K562 (cell line): ENCODE results near the gene HAGHL. TPM values are rescaled to one million over a fixed set of nuclear protein-coding genes. Genes with fewer than 3 reads are reported as not detected.

Source experiments
- CREM ChIP-seq: IDR thresholded peaks from 2 replicates; pipeline ENCODE4 v1.6.1; 2014; ENCODE audit warnings: antibody characterized with exemption, low read depth
- ESRRA ChIP-seq: fragments of 450-650 bp; IDR thresholded peaks from 2 replicates; pipeline ENCODE4 v1.6.1; 2014; ENCODE audit warnings: low read depth, mild to moderate bottlenecking, moderate library complexity, borderline replicate concordance
- GABPB1 ChIP-seq: sonication (generic); formaldehyde crosslinking; IDR thresholded peaks from 2 replicates; pipeline ENCODE4 v1.8.0; 2022; ENCODE audit warnings: mild to moderate bottlenecking, missing genetic modification reagents
- GATAD2B ChIP-seq: fragments of 450-650 bp; IDR thresholded peaks from 2 replicates; pipeline ENCODE4 v1.6.1; 2017; ENCODE audit warnings: mild to moderate bottlenecking, borderline replicate concordance
- HDGF ChIP-seq: fragments of 450-650 bp; IDR thresholded peaks from 2 replicates; pipeline ENCODE4 v1.6.1; 2016
- MCM5 ChIP-seq: fragments of 450-650 bp; IDR thresholded peaks from 2 replicates; pipeline ENCODE4 v1.6.1; 2016; ENCODE audit warnings: low read depth
- MYNN ChIP-seq, 2 experiments: sonication (generic); formaldehyde crosslinking in 1 of 2; IDR thresholded peaks; 2 replicates each; pipeline versions ENCODE4 v1.5.0 to v1.6.1; 2016 to 2020; ENCODE audit warnings: antibody characterized with exemption in 1 of 2, missing genetic modification reagents in 1 of 2
- NEUROD1 ChIP-seq: fragments of 150-350 bp; IDR thresholded peaks from 2 replicates; pipeline ENCODE4 v1.6.1; 2014; ENCODE audit warnings: borderline replicate concordance, low read length, low read depth; ENCODE audit not compliant: partially characterized antibody
- NONO ChIP-seq, 2 experiments: fragments of 200-400 bp in 1 of 2; fragments of 450-650 bp in 1 of 2; formaldehyde crosslinking in 1 of 2; IDR thresholded peaks; 2 replicates each; pipeline ENCODE4 v1.6.1; 2017; ENCODE audit warnings: low read depth in 2 of 2, mild to moderate bottlenecking in 2 of 2, moderate library complexity in 2 of 2, low read length in 1 of 2
- POLR2AphosphoS5 ChIP-seq: IDR thresholded peaks from 2 replicates; pipeline ENCODE4 v1.6.1; 2011; ENCODE audit warnings: mild to moderate bottlenecking, low read depth, low read length, moderate library complexity; ENCODE audit not compliant: control insufficient read depth, insufficient read depth
- TAF7 ChIP-seq: fragments of 450-650 bp; IDR thresholded peaks from 2 replicates; pipeline ENCODE4 v1.6.1; 2016; ENCODE audit warnings: missing genetic modification characterization, missing compliant biosample characterization
- ZNF224 ChIP-seq: sonication (generic); formaldehyde crosslinking; IDR thresholded peaks from 2 replicates; pipeline ENCODE4 v1.8.0; 2022; ENCODE audit warnings: mild to moderate bottlenecking, missing genetic modification reagents
- ZNF41 ChIP-seq: fragments of 250-450 bp; sonication (Bioruptor Pico); conservative IDR thresholded peaks from 2 replicates; pipeline ENCODE4 v1.4.0; 2020; ENCODE audit warnings: mild to moderate bottlenecking
- ZNF778 ChIP-seq: fragments of 450-650 bp; formaldehyde crosslinking; IDR thresholded peaks from 2 replicates; pipeline ENCODE4 v1.4.0; 2020; ENCODE audit warnings: mild to moderate bottlenecking, moderate library complexity
- polyA plus RNA-seq, 8 experiments: library from polyadenylated mRNA; depleted of rRNA in 4 of 8; stranded (reverse) in 5 of 8; unstranded in 3 of 8; fragments of >200 nt; fragmentation: Nextera tagmentation in 2 of 8; fragmentation: Illumina TruSeq in 1 of 8; extraction: Ambion mirVana in 2 of 8; extraction: Trizol in 1 of 8; gene quantifications; 2 replicates each; pipeline versions ENCODE4 v1.2.1 to v1.2.3, GENCODE V29; 2011 to 2014; ENCODE audit warnings: inconsistent platforms in 1 of 8, missing spikeins in 1 of 8
- total RNA-seq, 7 experiments: library from RNA; depleted of rRNA in 6 of 7; stranded (reverse); fragments of >200 nt in 6 of 7; fragmentation: Illumina TruSeq in 2 of 7; extraction: Trizol in 2 of 7; gene quantifications; 2 replicates each; pipeline versions ENCODE4 v1.2.1 to v1.2.3, GENCODE V29; 2011 to 2021; ENCODE audit warnings: low replicate concordance in 1 of 7
- TF ChIP-seq, protein P1 (sequence below): fragments of 450-650 bp; IDR thresholded peaks from 2 replicates; pipeline ENCODE4 v1.6.1; 2016; ENCODE audit warnings: low read depth
- TF ChIP-seq, protein P2 (sequence below), 2 experiments: fragments of 450-650 bp; IDR thresholded peaks; 2 replicates each; pipeline ENCODE4 v1.6.1; 2016
- TF ChIP-seq, protein P3 (sequence below), 2 experiments: fragments of 450-650 bp in 1 of 2; sonication (generic) in 1 of 2; formaldehyde crosslinking in 1 of 2; IDR thresholded peaks in 1 of 2; conservative IDR thresholded peaks in 1 of 2; 2 replicates each; pipeline versions ENCODE4 v1.6.1 to v1.8.1; 2016 to 2023; ENCODE audit warnings: mild to moderate bottlenecking in 2 of 2, moderate library complexity in 2 of 2, inconsistent platforms in 1 of 2, missing genetic modification reagents in 1 of 2

Gene HAGHL
- total and polyA plus RNA-seq, 9 of the 15 experiments (the other 6 are each of a cell fraction or from before 2014, with no cell fraction given): 0.31 to 83.4 (median 20.7) TPM

DNA sequence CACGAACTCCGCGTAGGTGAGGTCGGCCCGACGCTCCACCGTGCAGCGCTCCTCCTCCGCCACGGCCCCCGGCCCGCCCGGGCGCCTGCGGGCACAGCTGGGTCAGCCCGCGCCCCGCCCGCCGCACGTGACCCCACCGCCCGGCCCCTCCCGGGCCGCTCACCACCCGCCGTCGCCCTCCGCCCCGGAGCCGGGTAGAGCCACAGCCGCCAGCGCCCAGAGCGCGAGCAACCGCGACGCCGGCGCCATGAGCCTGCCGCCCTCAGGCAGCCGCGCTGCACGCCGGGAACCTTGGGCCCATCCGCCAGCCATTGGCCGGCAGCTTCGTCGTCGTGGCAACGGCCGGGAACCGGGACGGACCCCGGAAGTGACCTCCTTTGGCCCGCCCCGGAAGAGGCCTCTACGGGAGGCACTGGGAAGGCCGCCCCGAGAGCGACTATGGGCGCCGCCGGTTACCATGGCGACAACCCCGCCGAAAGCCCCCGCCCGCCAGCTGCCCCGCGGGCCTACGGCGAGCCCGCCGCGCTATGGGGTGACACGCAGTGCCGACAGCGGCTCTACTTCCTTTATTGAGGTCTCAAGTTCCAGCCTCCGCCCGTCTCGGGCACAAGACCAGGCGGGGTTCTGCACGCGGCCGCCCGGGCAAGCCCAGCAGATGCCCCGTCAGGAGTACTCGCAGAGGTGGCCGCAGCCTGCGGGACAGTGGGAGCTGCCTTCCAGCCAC, 42.7 kb upstream of the HAGHL start, which contains the start of gene JMJD8 (continued):
- TF ChIP-seq, protein P1, sequence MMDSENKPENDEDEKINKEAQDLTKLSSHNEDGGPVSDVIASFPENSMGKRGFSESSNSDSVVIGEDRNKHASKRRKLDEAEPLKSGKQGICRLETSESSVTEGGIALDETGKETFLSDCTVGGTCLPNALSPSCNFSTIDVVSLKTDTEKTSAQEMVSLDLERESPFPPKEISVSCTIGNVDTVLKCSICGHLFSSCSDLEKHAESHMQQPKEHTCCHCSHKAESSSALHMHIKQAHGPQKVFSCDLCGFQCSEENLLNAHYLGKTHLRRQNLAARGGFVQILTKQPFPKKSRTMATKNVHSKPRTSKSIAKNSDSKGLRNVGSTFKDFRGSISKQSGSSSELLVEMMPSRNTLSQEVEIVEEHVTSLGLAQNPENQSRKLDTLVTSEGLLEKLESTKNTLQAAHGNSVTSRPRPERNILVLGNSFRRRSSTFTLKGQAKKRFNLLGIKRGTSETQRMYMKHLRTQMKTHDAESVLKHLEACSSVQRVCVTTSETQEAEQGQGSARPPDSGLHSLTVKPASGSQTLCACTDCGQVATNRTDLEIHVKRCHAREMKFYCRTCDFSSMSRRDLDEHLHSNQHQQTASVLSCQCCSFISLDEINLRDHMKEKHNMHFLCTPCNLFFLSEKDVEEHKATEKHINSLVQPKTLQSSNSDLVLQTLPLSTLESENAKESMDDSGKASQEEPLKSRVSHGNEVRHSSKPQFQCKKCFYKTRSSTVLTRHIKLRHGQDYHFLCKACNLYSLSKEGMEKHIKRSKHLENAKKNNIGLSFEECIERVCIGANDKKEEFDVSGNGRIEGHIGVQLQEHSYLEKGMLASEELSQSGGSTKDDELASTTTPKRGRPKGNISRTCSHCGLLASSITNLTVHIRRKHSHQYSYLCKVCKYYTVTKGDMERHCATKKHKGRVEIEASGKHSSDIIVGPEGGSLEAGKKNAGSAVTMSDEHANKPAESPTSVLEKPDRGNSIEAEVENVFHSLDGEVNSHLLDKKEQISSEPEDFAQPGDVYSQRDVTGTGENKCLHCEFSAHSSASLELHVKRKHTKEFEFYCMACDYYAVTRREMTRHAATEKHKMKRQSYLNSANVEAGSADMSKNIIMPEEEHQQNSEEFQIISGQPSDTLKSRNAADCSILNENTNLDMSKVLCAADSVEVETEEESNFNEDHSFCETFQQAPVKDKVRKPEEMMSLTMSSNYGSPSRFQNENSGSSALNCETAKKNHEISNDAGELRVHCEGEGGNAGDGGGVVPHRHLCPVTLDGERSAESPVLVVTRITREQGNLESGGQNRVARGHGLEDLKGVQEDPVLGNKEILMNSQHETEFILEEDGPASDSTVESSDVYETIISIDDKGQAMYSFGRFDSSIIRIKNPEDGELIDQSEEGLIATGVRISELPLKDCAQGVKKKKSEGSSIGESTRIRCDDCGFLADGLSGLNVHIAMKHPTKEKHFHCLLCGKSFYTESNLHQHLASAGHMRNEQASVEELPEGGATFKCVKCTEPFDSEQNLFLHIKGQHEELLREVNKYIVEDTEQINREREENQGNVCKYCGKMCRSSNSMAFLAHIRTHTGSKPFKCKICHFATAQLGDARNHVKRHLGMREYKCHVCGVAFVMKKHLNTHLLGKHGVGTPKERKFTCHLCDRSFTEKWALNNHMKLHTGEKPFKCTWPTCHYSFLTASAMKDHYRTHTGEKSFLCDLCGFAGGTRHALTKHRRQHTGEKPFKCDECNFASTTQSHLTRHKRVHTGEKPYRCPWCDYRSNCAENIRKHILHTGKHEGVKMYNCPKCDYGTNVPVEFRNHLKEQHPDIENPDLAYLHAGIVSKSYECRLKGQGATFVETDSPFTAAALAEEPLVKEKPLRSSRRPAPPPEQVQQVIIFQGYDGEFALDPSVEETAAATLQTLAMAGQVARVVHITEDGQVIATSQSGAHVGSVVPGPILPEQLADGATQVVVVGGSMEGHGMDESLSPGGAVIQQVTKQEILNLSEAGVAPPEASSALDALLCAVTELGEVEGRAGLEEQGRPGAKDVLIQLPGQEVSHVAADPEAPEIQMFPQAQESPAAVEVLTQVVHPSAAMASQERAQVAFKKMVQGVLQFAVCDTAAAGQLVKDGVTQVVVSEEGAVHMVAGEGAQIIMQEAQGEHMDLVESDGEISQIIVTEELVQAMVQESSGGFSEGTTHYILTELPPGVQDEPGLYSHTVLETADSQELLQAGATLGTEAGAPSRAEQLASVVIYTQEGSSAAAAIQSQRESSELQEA: peak; percentile 61; the same call in 1 of the 2 replicates
- TF ChIP-seq GATAD2B (peak; percentile 90), ZNF224 (CRISPR knock-in tag) (no peak), NONO (IDR thresholded peaks at IDR 0.05; ENCODE audit: low read depth in 2 of 2, low read length in 1 of 2) (peak; percentile 70 to 86; a peak in 3 of 4 replicates), NEUROD1 (peak; percentile 80), MYNN (IDR thresholded peaks at IDR 0.05) (peak; percentile 36; the same call in 1 of the 2 replicates), MYNN (CRISPR knock-in tag; IDR thresholded peaks at IDR 0.05) (no peak), ZNF778 (CRISPR knock-in tag) (no peak), POLR2AphosphoS5 (peak; percentile 79; the same call in 1 of the 2 replicates), ESRRA (0 out of 2 replicates have a peak, but pooled peaks have one; percentile 44), HDGF (no peak), GABPB1 (CRISPR knock-in tag) (peak; percentile 96), TAF7 (tag) (no peak), ZNF41 (no peak), MCM5 (no peak), CREM (peak; percentile 90)
- TF ChIP-seq, protein P2, sequence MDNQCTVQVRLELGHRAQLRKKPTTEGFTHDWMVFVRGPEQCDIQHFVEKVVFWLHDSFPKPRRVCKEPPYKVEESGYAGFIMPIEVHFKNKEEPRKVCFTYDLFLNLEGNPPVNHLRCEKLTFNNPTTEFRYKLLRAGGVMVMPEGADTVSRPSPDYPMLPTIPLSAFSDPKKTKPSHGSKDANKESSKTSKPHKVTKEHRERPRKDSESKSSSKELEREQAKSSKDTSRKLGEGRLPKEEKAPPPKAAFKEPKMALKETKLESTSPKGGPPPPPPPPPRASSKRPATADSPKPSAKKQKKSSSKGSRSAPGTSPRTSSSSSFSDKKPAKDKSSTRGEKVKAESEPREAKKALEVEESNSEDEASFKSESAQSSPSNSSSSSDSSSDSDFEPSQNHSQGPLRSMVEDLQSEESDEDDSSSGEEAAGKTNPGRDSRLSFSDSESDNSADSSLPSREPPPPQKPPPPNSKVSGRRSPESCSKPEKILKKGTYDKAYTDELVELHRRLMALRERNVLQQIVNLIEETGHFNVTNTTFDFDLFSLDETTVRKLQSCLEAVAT (IDR thresholded peaks at IDR 0.05): no peak
- TF ChIP-seq, protein P3, sequence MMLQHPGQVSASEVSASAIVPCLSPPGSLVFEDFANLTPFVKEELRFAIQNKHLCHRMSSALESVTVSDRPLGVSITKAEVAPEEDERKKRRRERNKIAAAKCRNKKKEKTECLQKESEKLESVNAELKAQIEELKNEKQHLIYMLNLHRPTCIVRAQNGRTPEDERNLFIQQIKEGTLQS (IDR thresholded peaks at IDR 0.05): no peak
- TF ChIP-seq, protein P3 (CRISPR knock-in tag; conservative IDR thresholded peaks at IDR 0.05): no peak
